Mucosa of descending colon (tissue), 3 donors: ENCODE data around the gene KCNMB3. TPM values are rescaled to one million over a fixed set of nuclear protein-coding genes. Genes with fewer than 3 reads are reported as not detected.

Source experiments
- ATAC-seq: fragments of 200-7000 bp; cut with Tn5 transposase; one replicate; pipeline ENCODE4 v1.9.1; 2020; ENCODE audit warnings: mild to moderate bottlenecking, moderate library complexity
- DNase-seq, 3 donors: peaks; one replicate each; pipeline ENCODE4 v3.0.0-alpha.2; 2020
- H3K36me3 ChIP-seq: fragments of 200-600 bp; one replicate; pipeline ENCODE4 v1.8.0; 2021; ENCODE audit warnings: low read depth, mild to moderate bottlenecking
- H3K4me1 ChIP-seq: fragments of 200-600 bp; one replicate; pipeline ENCODE4 v1.8.0; 2021; ENCODE audit warnings: low read depth, mild to moderate bottlenecking
- H3K4me3 ChIP-seq: fragments of 200-600 bp; one replicate; pipeline ENCODE4 v1.8.0; 2021; ENCODE audit warnings: mild to moderate bottlenecking
- H3K9me3 ChIP-seq: fragments of 200-600 bp; one replicate; pipeline ENCODE4 v1.8.0; 2021; ENCODE audit warnings: mild to moderate bottlenecking
- CTCF ChIP-seq: fragments of 200-600 bp; IDR thresholded peaks from one replicate; pipeline ENCODE4 v1.8.0; 2022; ENCODE audit warnings: antibody characterized with exemption, mild to moderate bottlenecking
- intact Hi-C, 2 donors: fragments of 100-400 bp; cut with DNase I in 1 of 2; cut with micrococcal nuclease in 1 of 2; formaldehyde crosslinking; loops; one replicate each; pipeline versions ENCODE4 v1.11.0 to v1.11.1; 2022; cut with DNase I, micrococcal nuclease
- total RNA-seq, 3 donors: library from RNA; stranded (reverse); fragmentation: NEBNext Ultra II Directional in 2 of 3; extraction: Animal tissue kit (Norgen Biotek cat#: 25700) in 2 of 3; gene quantifications; one replicate each; pipeline versions ENCODE4 v1.2.1 to v1.2.4, GENCODE V29; 2021 to 2023
- donor health status: DM: no; HTN: no; CAD: no; lungs with moderate emphysema.
- donor health status: DM: no; HTN: no; CAD: no.
- donor health status: DM: no; HTN: yes; CAD: no.

KCNMB3 gene
- total RNA-seq, 3 donors from 2014 or later = 2.1 to 2.7 (median 2.4) TPM

- no peaks in the 10 kb centered on the region for H3K36me3 ChIP-seq
- TF ChIP-seq CTCF = no peak
- H3K4me3 ChIP-seq = no peak overlapping the region
- H3K9me3 ChIP-seq = no peaks in the 10 kb centered on the region
- no peak for ATAC-seq
- H3K4me1 ChIP-seq = no peaks in the 10 kb centered on the region
- no peak for DNase-seq
- intact Hi-C loops = no loop called here
Observed at GRCh38 chr3:179289295-179289694, 38.4 kb upstream of the KCNMB3 start.

GRCh38 chr3:179288845-179289244 lies 37.9 kb upstream of the KCNMB3 start:
- intact Hi-C loops = no loop called here

GRCh38 chr3:179286331-179286730 lies 35.4 kb upstream of the KCNMB3 start:
- H3K36me3 ChIP-seq = no peaks in the 10 kb centered on the region
- H3K9me3 ChIP-seq = no peaks in the 10 kb centered on the region
- intact Hi-C loops = no loop called here
- ATAC-seq (no peak), DNase-seq (no peak)
- H3K4me3 ChIP-seq = no peak overlapping the region
- H3K4me1 ChIP-seq = no peaks in the 10 kb centered on the region
- no peak for TF ChIP-seq CTCF

More at GRCh38 chr3:179288845-179289244, 37.9 kb upstream of the KCNMB3 start:
- no peak for DNase-seq
- H3K36me3 ChIP-seq = no peaks in the 10 kb centered on the region
- no peak overlapping the region for H3K4me3 ChIP-seq
- H3K9me3 ChIP-seq = no peaks in the 10 kb centered on the region
- H3K4me1 ChIP-seq = no peaks in the 10 kb centered on the region
- no peak for TF ChIP-seq CTCF
- no peak for ATAC-seq

- no peaks in the 10 kb centered on the region for H3K9me3 ChIP-seq
- ATAC-seq (no peak), DNase-seq (no peak)
- intact Hi-C loops = no loop called here
- no peak for TF ChIP-seq CTCF
- no peak overlapping the region for H3K4me3 ChIP-seq
- no peaks in the 10 kb centered on the region for H3K36me3 ChIP-seq
- H3K4me1 ChIP-seq = no peaks in the 10 kb centered on the region
Observed at GRCh38 chr3:179281825-179282224, 30.9 kb upstream of the KCNMB3 start.

GRCh38 chr3:179279837-179280236 lies 28.9 kb upstream of the KCNMB3 start:
- H3K4me3 ChIP-seq = no peak overlapping the region
- intact Hi-C loops = no loop called here
- no peak for DNase-seq
- no peak for TF ChIP-seq CTCF
- no peaks in the 10 kb centered on the region for H3K36me3 ChIP-seq
- no peak for ATAC-seq
- no peaks in the 10 kb centered on the region for H3K9me3 ChIP-seq
- H3K4me1 ChIP-seq = no peaks in the 10 kb centered on the region
